Thyroid gland (tissue), 4 donors: ENCODE results near the gene PCBD2. TPM values are rescaled to one million over a fixed set of nuclear protein-coding genes. Genes with fewer than 3 reads are reported as not detected.

Experiments
- DNase-seq, 2 donors: peaks; one replicate each; pipeline ENCODE4 v3.0.0-alpha.2; 2019
- H3K27ac ChIP-seq, 3 donors: fragments of 200-600 bp; sonication (generic); 1 replicate in 2 of 3; 2 replicates in 1 of 3; pipeline ENCODE4 v1.5.1; 2016 to 2019; ENCODE audit warnings: mild to moderate bottlenecking in 1 of 3, moderate library complexity in 1 of 3
- H3K27me3 ChIP-seq: fragments of 200-600 bp; sonication (generic); one replicate; pipeline ENCODE4 v1.5.1; 2019
- H3K36me3 ChIP-seq, 2 donors: fragments of 200-600 bp; sonication (generic); one replicate each; pipeline ENCODE4 v1.5.1; 2016 to 2019
- H3K4me1 ChIP-seq, 2 donors: fragments of 200-600 bp; sonication (generic); one replicate each; pipeline ENCODE4 v1.5.1; 2017 to 2019
- H3K4me3 ChIP-seq, 3 donors: fragments of 200-600 bp; sonication (generic); replicated peaks in 1 of 3; 1 replicate in 2 of 3; 2 replicates in 1 of 3; pipeline ENCODE4 v1.5.1; 2016; ENCODE audit warnings: mild to moderate bottlenecking in 1 of 3
- H3K9me3 ChIP-seq: fragments of 200-600 bp; sonication (generic); one replicate; pipeline ENCODE4 v1.5.1; 2017
- CTCF ChIP-seq, 6 experiments: fragments of 200-600 bp in 3 of 6; fragments of 450-650 bp in 3 of 6; sonication (generic) in 3 of 6; IDR thresholded peaks; one replicate each; pipeline ENCODE4 v1.5.1; 2016 to 2019; ENCODE audit warnings: antibody characterized with exemption in 6 of 6, mild to moderate bottlenecking in 2 of 6, inconsistent platforms in 1 of 6, moderate library complexity in 1 of 6
- POLR2A ChIP-seq, 2 donors: fragments of 450-650 bp; IDR thresholded peaks; one replicate each; pipeline ENCODE4 v1.6.1; 2017; ENCODE audit warnings: antibody characterized with exemption in 2 of 2, mild to moderate bottlenecking in 2 of 2, moderate library complexity in 1 of 2
- WGBS, 2 donors: methylation state at CpG; one replicate each; pipeline ENCODE4 v1.1.5; 2017; 5-methylcytosine and 5-hydroxymethylcytosine counted together
- intact Hi-C: fragments of 100-400 bp; cut with DNase I; formaldehyde crosslinking; loops from one replicate; pipeline ENCODE4 v1.15.1; 2023
- total RNA-seq, 4 donors: library from RNA; depleted of rRNA; stranded (reverse); fragments of >200 nt; gene quantifications; one replicate each; pipeline ENCODE4 v1.2.3, GENCODE V29; 2016

The PCBD2 gene
- total RNA-seq, 4 donors from 2014 or later, result 12.6 to 24.4 (median 17.7) TPM

GRCh38 chr5:135007305-135007704, 102.4 kb downstream of the PCBD2 start:
- no peaks in the 10 kb centered on the region for H3K36me3 ChIP-seq
- TF ChIP-seq POLR2A (IDR thresholded peaks at IDR 0.05) (no peak), CTCF (IDR thresholded peaks at IDR 0.05) (no peak)
- intact Hi-C loops, result no loop called here
- H3K4me1 ChIP-seq, result no peaks in the 10 kb centered on the region
- H3K9me3 ChIP-seq, result no peaks in the 10 kb centered on the region
- H3K4me3 ChIP-seq, result no peak overlapping the region
- H3K27me3 ChIP-seq, result no peaks in the 10 kb centered on the region
- H3K27ac ChIP-seq, result no peak overlapping the region
- DNase-seq, result no peak
- whole genome bisulfite sequencing, 2 donors, result 88 to 93% methylated on average over 9 of the region's 9 CpGs

GRCh38 chr5:135007749-135008363, 102.9 kb downstream of the PCBD2 start:
- H3K27ac ChIP-seq, result no peak overlapping the region
- no peak overlapping the region for H3K4me3 ChIP-seq
- H3K4me1 ChIP-seq, result no peaks in the 10 kb centered on the region
- no peaks in the 10 kb centered on the region for H3K9me3 ChIP-seq
- TF ChIP-seq POLR2A (IDR thresholded peaks at IDR 0.05), result no peak
- no peak for TF ChIP-seq CTCF (IDR thresholded peaks at IDR 0.05)
- DNase-seq, result no peak
- no peaks in the 10 kb centered on the region for H3K36me3 ChIP-seq
- no peaks in the 10 kb centered on the region for H3K27me3 ChIP-seq
- 81 to 83% methylated on average over 10 to 11 of the region's 11 CpGs for WGBS, 2 donors
- intact Hi-C loops, result no loop called here

- DNase-seq, result no peak
- no peaks in the 10 kb centered on the region for H3K4me1 ChIP-seq
- H3K36me3 ChIP-seq, result no peaks in the 10 kb centered on the region
- no peak overlapping the region for H3K4me3 ChIP-seq
- WGBS, 2 donors, result 95% methylated on average over 8 of the region's 8 CpGs
- H3K9me3 ChIP-seq, result no peaks in the 10 kb centered on the region
- no peak overlapping the region for H3K27ac ChIP-seq
- TF ChIP-seq CTCF (IDR thresholded peaks at IDR 0.05) (no peak), POLR2A (IDR thresholded peaks at IDR 0.05) (no peak)
- intact Hi-C loops, result no loop called here
- no peaks in the 10 kb centered on the region for H3K27me3 ChIP-seq
Observed at GRCh38 chr5:135008556-135008955, 103.6 kb downstream of the PCBD2 start.

- H3K27me3 ChIP-seq, result no peaks in the 10 kb centered on the region
- no peak overlapping the region for H3K27ac ChIP-seq
- H3K4me3 ChIP-seq, result no peak overlapping the region
- 90 to 94% methylated on average over 10 to 12 of the region's 13 CpGs for WGBS, 2 donors
- no peak for TF ChIP-seq POLR2A (IDR thresholded peaks at IDR 0.05)
- no peak for DNase-seq
- H3K36me3 ChIP-seq, result no peaks in the 10 kb centered on the region
- H3K4me1 ChIP-seq, result peaks cover 0 to 4% of the 10 kb centered on the region in 2 donors
- H3K9me3 ChIP-seq, result no peaks in the 10 kb centered on the region
- intact Hi-C loops, result no loop called here
Observed at GRCh38 chr5:135008981-135009735, 104.2 kb downstream of the PCBD2 start.

- DNase-seq, result no peak
- H3K27me3 ChIP-seq, result no peaks in the 10 kb centered on the region
- intact Hi-C loops, result no loop called here
- no peaks in the 10 kb centered on the region for H3K36me3 ChIP-seq
- H3K4me3 ChIP-seq, result no peak overlapping the region
- WGBS, 2 donors, result 93 to 100% methylated on average over 4 to 7 of the region's 11 CpGs
- H3K9me3 ChIP-seq, result no peaks in the 10 kb centered on the region
- peaks cover 6 to 12% of the 10 kb centered on the region in 2 donors for H3K4me1 ChIP-seq
- no peak overlapping the region for H3K27ac ChIP-seq
- TF ChIP-seq POLR2A (IDR thresholded peaks at IDR 0.05) (no peak), CTCF (IDR thresholded peaks at IDR 0.05) (no peak)
Observed at GRCh38 chr5:135009736-135010501, 105.0 kb downstream of the PCBD2 start.
